ENCODE results near the gene KRT82. TPM values are rescaled to one million over a fixed set of nuclear protein-coding genes. Genes with fewer than 3 reads are reported as not detected.

The KRT82 gene
- total RNA-seq, 6 experiments from 2014 or later = not detected

- DNase-seq (no peak), ATAC-seq (no peak)
- Histone ChIP-seq H3K9me3 (no peaks in the 10 kb centered on the region), H3K36me3 (no peaks in the 10 kb centered on the region), H3K27me3 (no peaks in the 10 kb centered on the region), H3K4me3 (no peak overlapping the region), H3K4me1 (peaks cover 0 to 12% (median 0%) of the 10 kb centered on the region in 4 donors), H3K27ac (no peak overlapping the region)
- WGBS (ENCODE audit: insufficient coverage, low coverage, low lambda C conversion rate, missing lambda C conversion rate) = 100% methylated on average over 1 of the region's 5 CpGs
- no peak for TF ChIP-seq CTCF (IDR thresholded peaks at IDR 0.05)
- TF ChIP-seq POLR2A (IDR thresholded peaks at IDR 0.05) = no peak
- intact Hi-C loops (cut with DNase I) = no loop called here
These were observed 55.3 kb downstream of the KRT82 start for GRCh38 chr12:52350786-52351185.

- TF ChIP-seq CTCF (IDR thresholded peaks at IDR 0.05) (no peak), POLR2A (IDR thresholded peaks at IDR 0.05) (no peak)
- Histone ChIP-seq H3K9me3 (no peaks in the 10 kb centered on the region), H3K27me3 (no peaks in the 10 kb centered on the region), H3K27ac (no peak overlapping the region), H3K4me1 (peaks cover 0 to 12% (median 0%) of the 10 kb centered on the region in 4 donors), H3K36me3 (no peaks in the 10 kb centered on the region), H3K4me3 (no peak overlapping the region)
- 100% methylated on average over 2 of the region's 8 CpGs for WGBS (ENCODE audit: insufficient coverage, low coverage, low lambda C conversion rate, missing lambda C conversion rate)
- ATAC-seq (no peak), DNase-seq (no peak)
- intact Hi-C loops (cut with DNase I) = no loop called here
These were observed 56.0 kb downstream of the KRT82 start for GRCh38 chr12:52350021-52350620.

- Histone ChIP-seq H3K27me3 (no peaks in the 10 kb centered on the region), H3K4me1 (peaks cover 0 to 18% (median 0%) of the 10 kb centered on the region in 4 donors), H3K27ac (no peak overlapping the region), H3K4me3 (no peak overlapping the region), H3K9me3 (no peaks in the 10 kb centered on the region), H3K36me3 (no peaks in the 10 kb centered on the region)
- no peak for TF ChIP-seq POLR2A (IDR thresholded peaks at IDR 0.05)
- TF ChIP-seq CTCF (IDR thresholded peaks at IDR 0.05) = no peak
- WGBS (ENCODE audit: insufficient coverage, low coverage, low lambda C conversion rate, missing lambda C conversion rate) = 76% methylated on average over 6 of the region's 6 CpGs
- no peak for DNase-seq
- intact Hi-C loops (cut with DNase I) = no loop called here
- ATAC-seq = no peak
These were observed 56.9 kb downstream of the KRT82 start for GRCh38 chr12:52349196-52349595.

- Histone ChIP-seq H3K4me1 (peaks cover 0 to 18% (median 0%) of the 10 kb centered on the region in 4 donors), H3K4me3 (no peak overlapping the region), H3K27me3 (no peaks in the 10 kb centered on the region), H3K27ac (no peak overlapping the region), H3K36me3 (no peaks in the 10 kb centered on the region), H3K9me3 (no peaks in the 10 kb centered on the region)
- intact Hi-C loops (cut with DNase I) = no loop called here
- ATAC-seq = no peak
- DNase-seq = no peak
- 68% methylated on average over 5 of the region's 16 CpGs for WGBS (ENCODE audit: insufficient coverage, low coverage, low lambda C conversion rate, missing lambda C conversion rate)
- TF ChIP-seq CTCF (IDR thresholded peaks at IDR 0.05) (no peak), POLR2A (IDR thresholded peaks at IDR 0.05) (no peak)
These were observed 58.3 kb downstream of the KRT82 start for GRCh38 chr12:52347551-52348510.

Measured in right lobe of liver (tissue), 6 donors.